HG03060 (cell line): Measurements from ENCODE around the gene SMIM41.
"Not testable (repeated sequence)": the region's sequence is repeated elsewhere in the genome, so short reads cannot be mapped to it uniquely, and the experiment has no call there.

Experiments used
- ATAC-seq: cut with Tn5 transposase; IDR thresholded peaks from one replicate; pipeline ENCODE4 v1.9.1; 2021; ENCODE audit warnings: low read depth, moderate number of reproducible peaks; ENCODE audit not compliant: unreplicated experiment

SMIM41 gene

GRCh38 chr12:52082988-52083637 lies 3.6 kb downstream of the SMIM41 start:
- no peak for ATAC-seq

- no peak for ATAC-seq
Measured at GRCh38 chr12:52083638-52083996, 4.1 kb downstream of the SMIM41 start.

- ATAC-seq, result no peak
Measured at GRCh38 chr12:52084491-52085231, 5.2 kb downstream of the SMIM41 start.

GRCh38 chr12:52085682-52086180 lies 6.2 kb downstream of the SMIM41 start:
- ATAC-seq, result no peak

GRCh38 chr12:52086366-52086765 lies 6.9 kb downstream of the SMIM41 start:
- no peak for ATAC-seq

- ATAC-seq, result no peak
Measured at GRCh38 chr12:52086944-52087835, 7.7 kb downstream of the SMIM41 start.

GRCh38 chr12:52087961-52088820 lies 8.7 kb downstream of the SMIM41 start:
- ATAC-seq, result no peak

- ATAC-seq, result no peak
Measured at GRCh38 chr12:52089491-52089890, 10.0 kb downstream of the SMIM41 start.

GRCh38 chr12:52090291-52090690 lies 10.8 kb downstream of the SMIM41 start:
- ATAC-seq, result no peak

GRCh38 chr12:52091061-52091460 lies 11.6 kb downstream of the SMIM41 start:
- ATAC-seq, result no peak

GRCh38 chr12:52091869-52092268 lies 12.4 kb downstream of the SMIM41 start:
- ATAC-seq, result no peak

- ATAC-seq, result no peak
Measured at GRCh38 chr12:52093346-52093745, 13.8 kb downstream of the SMIM41 start.

GRCh38 chr12:52096332-52097044 lies 17.0 kb downstream of the SMIM41 start:
- no peak for ATAC-seq

- ATAC-seq, result no peak
Measured at GRCh38 chr12:52097045-52097666, 17.7 kb downstream of the SMIM41 start.

- ATAC-seq, result not testable (repeated sequence)
Measured at GRCh38 chr12:52104431-52105089, 25.1 kb downstream of the SMIM41 start.

GRCh38 chr12:52116222-52117125 lies 37.0 kb downstream of the SMIM41 start:
- ATAC-seq, result not testable (repeated sequence)

GRCh38 chr12:52117806-52118475 lies 38.4 kb downstream of the SMIM41 start:
- not testable (repeated sequence) for ATAC-seq
